Inflammatory macrophage treated with lipopolysaccharide for 1 hour (primary cell): ENCODE data around the gene SUFU.
"Not testable (repeated sequence)": the region's sequence is repeated elsewhere in the genome, so short reads cannot be mapped to it uniquely, and the experiment has no call there.

Source experiments
- DNase-seq, 2 donors: peaks; one replicate each; pipeline ENCODE4 v3.0.0-alpha.2; 2020 to 2022

Gene SUFU

DNA sequence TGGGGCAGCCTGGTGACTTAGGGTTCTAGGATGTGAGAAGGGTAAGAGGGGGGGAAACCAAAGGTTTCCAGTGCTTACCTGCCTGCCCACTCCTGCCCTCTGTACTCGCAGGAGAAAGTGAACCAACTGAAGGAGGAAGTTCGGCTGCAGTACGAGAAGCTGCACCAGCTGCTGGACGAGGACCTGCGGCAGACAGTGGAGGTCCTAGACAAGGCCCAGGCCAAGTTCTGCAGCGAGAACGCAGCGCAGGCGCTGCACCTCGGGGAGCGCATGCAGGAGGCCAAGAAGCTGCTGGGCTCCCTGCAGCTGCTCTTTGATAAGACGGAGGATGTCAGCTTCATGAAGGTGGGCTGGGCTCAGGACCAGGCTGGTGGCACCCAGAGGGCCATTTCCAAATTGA is 151.2 kb downstream of the SUFU start:
- no peak for DNase-seq

DNA sequence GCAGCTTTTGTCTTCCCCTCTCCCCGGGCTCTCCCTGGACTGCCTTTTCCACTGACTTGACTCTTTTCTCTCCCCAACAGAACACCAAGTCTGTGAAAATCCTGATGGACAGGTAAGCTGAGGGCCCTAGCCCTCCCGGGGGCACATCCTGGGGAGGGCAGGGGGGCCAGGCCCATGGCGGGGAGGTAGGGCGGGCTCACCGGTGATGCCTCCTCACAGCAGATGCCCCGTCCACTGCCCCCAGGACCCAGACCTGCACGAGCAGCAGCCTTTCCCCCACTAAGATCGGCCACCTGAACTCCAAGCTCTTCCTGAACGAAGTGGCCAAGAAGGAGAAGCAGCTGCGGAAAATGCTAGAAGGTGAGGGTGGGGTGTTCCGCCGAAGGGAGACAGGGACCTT is 152.3 kb downstream of the SUFU start:
- DNase-seq = no peak

- DNase-seq = no peak
These were observed 153.1 kb downstream of the SUFU start for GRCh38 chr10:102656791-102657371.

GRCh38 chr10:102657451-102657850 is 153.7 kb downstream of the SUFU start:
- no peak for DNase-seq

DNA sequence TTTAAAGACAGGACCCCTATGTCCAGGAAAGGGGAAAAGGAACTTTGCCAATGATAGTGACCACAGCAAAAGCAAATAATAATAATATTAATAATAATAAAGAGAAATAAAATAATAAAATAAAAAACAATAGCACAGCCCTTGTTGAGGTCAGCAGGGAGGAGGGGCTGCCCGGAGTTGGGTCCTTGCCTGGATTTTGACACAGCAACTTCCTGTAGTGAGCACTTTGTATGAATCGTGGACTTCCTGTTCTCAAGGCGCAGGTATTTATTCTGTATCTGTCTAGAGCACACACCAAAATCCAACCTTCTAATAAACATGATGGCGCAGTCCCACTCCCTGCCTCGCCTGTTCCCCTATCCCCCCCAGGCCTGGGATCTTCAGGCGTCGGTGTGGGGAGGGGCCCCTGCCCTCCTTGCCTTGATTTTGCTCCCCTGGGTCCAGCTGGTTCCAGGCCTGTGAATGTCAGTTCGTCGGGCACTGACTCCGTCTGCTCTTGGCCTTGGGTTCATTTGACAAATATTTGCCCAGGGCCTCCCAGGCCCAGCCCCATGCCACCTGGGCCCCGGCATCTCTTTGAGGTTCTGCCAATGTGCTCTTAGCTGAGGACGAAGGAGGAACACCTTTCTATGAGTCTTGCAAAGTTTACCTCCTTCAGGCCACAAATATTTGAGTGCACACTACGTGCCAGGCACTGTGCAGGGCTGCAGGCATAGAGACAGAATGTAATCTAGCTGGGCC is 154.4 kb downstream of the SUFU start:
- DNase-seq = no peak

- no peak for DNase-seq
These were observed 155.0 kb downstream of the SUFU start for GRCh38 chr10:102658802-102659201.

DNA sequence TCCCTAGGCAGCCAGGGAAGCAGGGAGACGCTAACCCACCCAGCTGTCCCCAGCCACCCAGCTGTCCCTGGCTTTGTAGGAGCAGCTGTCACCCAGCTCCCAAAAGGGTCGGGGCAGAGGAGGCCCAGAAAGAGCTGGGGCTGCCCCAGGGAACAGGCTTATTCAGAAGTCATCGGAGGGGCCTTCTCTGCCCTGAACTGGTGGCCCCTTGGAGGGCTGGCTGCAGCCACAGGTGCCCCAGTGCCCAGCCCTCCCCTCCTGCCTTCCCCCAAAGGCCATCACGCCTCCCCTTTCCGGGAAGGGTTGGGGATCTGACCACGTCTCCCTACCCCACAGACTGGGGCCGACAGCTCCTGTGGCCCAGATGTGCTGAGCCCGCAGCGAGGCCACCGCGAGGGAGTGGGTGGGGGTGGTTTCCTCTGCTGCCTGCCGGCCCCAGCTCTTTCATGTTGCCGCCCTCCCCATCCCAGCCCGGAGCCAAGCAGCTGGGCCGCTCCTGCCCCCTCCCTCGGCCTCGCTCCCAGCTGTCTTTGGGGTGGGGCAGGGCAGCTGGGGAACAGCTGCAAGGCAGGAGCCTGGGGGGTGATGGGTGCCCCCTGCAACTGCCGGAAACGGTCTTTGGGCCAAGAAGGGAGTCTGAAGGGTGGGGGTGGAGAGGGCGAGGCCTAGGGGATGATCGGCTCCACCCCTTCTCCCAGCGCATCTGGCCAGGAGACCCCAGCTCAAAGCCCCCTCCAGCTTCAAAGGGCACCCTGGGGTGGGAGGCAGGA is 157.3 kb downstream of the SUFU start:
- DNase-seq = peak in 1 of 2 donors; percentile 58

GRCh38 chr10:102661658-102662028 is 157.9 kb downstream of the SUFU start:
- DNase-seq = peak in 1 of 2 donors; percentile 87

- DNase-seq = no peak
These were observed 162.2 kb downstream of the SUFU start for GRCh38 chr10:102665904-102666509.

GRCh38 chr10:102667411-102667810 is 163.6 kb downstream of the SUFU start:
- not testable (repeated sequence) for DNase-seq

DNA sequence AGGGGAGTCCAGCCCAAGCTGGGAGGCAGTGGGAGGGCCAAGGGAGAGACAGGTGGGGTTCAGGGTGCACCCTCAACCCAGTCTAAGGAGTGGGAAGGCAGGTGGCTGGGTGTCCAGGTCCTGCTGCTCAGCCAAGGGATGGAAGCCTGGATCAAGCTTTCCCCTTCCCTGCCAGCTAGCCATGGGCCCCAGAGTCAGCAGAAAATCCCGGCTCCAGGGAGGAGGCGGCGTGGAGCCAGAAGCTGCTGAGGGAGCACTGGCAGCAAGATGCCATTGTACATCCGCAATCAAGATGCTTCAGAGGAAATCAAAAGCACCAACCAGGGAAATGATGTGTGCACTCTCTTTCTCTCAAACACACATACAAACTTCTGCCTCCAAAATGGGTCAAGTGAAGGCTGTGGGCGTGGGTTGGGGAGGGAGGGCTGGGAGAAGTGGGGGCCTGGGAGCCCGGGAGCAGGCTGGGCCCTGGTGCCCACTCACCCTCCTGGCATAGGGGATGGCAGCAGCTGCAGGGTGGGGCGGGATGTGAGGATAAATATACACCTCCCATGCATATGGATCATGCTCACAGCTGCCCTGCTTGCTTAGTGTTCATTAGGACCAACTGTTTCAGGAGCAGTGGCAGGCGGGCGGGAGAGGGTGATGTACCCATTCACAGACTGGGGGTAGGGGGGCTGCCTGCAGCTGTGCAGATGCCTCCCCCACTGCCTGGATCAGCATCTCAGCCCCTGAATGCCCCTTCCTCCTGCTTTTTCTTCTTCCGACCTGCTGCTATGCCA is 164.7 kb downstream of the SUFU start:
- no peak for DNase-seq

DNA sequence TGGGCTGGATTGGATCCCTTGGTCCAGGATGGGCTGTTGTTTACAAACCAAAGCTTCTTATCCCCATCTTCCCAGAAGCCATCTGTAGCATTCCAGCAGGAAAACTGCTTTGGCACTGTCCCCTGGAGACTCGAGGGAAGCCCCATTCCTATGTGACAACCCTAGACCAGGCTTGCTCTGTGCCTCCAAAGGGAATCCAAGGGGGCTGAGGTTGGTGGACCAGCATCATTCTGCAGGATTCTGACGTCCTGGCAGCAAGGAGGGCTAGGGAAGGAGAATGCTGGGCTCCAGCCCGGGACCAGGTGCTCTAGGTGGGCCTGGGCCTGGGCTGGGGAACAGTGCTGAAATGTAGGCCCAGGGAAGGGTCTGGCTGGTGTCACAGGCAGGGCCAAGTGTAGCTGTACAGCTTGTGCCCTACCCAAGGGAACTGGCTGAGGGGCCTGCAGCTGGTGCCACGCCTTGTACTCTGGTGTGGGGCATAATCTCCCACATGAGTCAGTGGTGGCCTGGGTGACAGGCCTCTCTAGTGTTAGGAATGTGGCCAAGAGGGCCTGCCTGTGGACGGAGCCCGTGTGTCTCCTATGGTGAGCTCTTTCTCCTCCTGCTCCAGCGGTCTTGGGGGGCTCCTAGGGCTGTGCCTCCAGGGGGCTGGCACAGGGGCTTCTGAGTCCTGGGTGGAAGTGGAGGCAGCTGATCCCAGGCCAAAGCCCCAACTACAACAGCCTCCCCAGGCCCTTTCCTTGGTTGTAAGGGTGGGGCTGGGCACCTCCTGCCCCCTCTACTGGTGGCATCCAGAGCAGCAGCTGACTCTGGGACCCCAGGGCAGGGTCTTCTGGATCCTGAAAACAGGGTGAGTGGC is 165.7 kb downstream of the SUFU start:
- no peak for DNase-seq

DNA sequence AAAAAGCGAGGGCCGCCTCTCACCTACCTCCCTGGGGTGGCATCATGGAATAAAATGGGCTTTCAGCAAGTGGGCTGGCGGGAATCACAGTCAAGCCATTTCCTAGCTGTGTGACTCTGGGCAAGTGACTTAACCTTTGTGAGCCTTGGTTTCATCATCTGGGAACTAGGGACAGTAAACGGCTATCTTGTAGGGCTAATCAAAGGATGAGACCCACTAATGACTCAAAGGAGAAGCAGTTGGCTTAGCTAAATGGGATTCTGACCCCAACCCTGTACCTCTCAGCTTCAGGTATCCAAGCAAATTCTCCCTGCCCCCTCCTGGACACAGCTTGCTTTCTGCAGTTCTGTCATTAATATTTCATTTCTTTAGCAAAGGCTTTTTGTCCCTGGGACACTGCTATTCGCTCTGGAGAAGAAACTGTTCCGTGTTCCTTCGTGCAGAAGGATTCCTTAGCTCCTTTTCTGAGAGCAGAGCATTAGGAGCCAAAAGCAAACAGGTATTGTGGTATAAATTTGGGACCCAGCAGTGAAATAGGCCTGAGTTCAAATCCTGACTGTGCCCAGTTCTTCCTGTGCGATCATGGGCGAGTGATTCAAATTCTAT is 166.4 kb downstream of the SUFU start:
- no peak for DNase-seq

DNA sequence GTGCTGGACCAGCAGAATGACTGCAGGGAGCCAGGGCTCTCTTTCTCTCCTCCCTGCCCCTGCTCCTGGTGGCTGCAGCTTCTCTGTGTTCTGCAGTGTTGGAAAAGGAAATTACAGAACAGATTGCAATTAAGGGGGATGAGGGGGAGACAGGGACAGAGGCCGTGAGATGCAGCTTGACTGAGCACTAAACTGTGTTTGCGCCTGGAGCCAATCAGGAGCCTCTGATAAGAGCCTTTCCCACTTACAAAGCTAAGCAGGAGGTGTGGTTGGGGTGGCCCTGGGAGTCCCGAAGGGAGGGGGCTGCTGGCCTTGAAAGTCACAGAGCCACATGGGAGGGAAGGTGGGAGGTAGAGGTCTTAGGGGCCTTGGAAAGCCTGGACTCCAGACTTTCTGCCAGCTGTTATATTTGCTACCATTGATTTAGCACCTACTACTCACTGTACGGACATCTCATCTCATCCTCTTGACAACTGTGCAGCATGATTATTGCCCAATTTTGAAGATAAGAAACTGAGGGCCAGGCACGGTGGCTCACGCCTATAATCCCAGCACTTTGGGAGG is 167.2 kb downstream of the SUFU start:
- no peak for DNase-seq

- no peak for DNase-seq
These were observed 169.6 kb downstream of the SUFU start for GRCh38 chr10:102673236-102673818.

DNA sequence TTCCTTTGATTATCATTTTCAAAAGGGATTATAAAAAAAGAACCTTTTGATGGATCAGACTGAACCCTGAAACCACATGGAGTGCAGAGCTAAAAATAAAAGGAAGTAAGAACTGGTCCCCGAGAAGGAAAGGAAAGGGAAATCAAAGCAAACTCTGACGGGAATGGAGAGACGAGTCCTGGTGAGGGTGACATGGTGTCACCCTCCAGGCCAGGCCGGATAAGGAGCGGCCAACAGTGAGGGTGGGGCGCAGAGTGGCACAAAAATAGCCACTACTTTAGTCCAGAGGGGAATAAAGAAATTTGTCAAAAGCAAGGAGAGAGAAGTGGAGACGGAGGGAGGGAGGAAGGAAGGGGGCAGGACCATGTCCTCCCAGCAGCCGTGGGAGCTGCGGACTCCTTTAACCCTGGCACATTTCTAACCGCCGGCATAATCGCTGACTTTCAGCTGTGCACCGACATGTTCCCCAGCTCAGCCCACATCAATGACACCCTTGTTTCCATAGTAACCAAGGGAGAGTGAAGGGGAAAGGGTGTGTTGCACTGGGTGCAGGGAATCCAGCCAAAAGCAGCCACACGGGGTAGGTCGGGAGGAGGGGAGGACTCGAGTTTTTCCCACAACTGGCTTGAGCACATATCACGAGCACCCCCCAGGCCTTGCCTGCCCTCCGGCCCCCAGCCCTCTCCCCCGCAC is 170.2 kb downstream of the SUFU start:
- DNase-seq = peak; percentile 73 to 78

DNA sequence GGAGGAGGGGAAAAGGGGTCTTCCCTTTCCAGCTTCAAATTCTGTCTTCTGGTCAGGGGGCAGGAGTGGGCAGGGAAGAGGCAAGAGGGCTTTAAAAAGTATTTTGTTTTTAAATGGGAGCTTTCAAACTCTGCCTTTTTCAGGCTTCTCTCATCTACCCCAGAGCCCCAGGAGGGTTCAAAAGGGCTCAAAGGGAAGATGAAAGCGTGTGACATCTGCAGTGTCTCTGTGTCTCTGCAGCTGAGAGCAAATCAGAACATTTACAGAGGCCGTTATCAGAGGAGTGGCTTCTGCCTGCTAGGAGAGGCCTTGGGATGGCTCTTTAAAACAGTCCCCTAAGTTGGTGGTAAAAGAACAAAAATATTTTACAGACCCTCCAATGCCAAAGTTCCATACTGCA is 170.8 kb downstream of the SUFU start:
- peak in 1 of 2 donors; percentile 7 for DNase-seq

GRCh38 chr10:102675011-102675665 is 171.4 kb downstream of the SUFU start:
- no peak for DNase-seq
